Activated T-cell treated with anti-CD3 and anti-CD28 coated beads, Interleukin-2, amount 50 U/mL, for 24 hours (primary cell): ENCODE results near the gene SLC38A1.

Experiments
- DNase-seq: peaks from one replicate; pipeline ENCODE4 v3.0.0-alpha.2; 2020
- H3K27ac Mint-ChIP-seq: 2 replicates; pipeline ENCODE4 v1.8.0; 2020; ENCODE audit warnings: mild to moderate bottlenecking, mixed read lengths
- H3K27me3 Mint-ChIP-seq: 2 replicates; pipeline ENCODE4 v1.8.0; 2020; ENCODE audit warnings: mixed read lengths
- H3K36me3 Mint-ChIP-seq: 2 replicates; pipeline ENCODE4 v1.8.0; 2020; ENCODE audit warnings: low read depth, mixed read lengths
- H3K4me1 Mint-ChIP-seq: 2 replicates; pipeline ENCODE4 v1.8.0; 2020; ENCODE audit warnings: low read depth, mixed read lengths
- H3K4me3 Mint-ChIP-seq: 2 replicates; pipeline ENCODE4 v1.8.0; 2020; ENCODE audit warnings: mild to moderate bottlenecking, moderate library complexity, mixed read lengths
- H3K9me3 Mint-ChIP-seq: 2 replicates; pipeline ENCODE4 v1.8.0; 2020; ENCODE audit warnings: mixed read lengths

The SLC38A1 gene

GRCh38 chr12:46187023-46187422, 81.8 kb downstream of the SLC38A1 start:
- Mint-ChIP-seq H3K36me3 (peaks cover 98% of the 10 kb centered on the region), H3K27me3 (no peaks in the 10 kb centered on the region), H3K4me1 (peaks cover 47% of the 10 kb centered on the region), H3K27ac (peak overlapping the region; percentile 90), H3K4me3 (no peak overlapping the region), H3K9me3 (peaks cover 7% of the 10 kb centered on the region)
- no peak for DNase-seq

GRCh38 chr12:46186088-46186487, 82.8 kb downstream of the SLC38A1 start:
- Mint-ChIP-seq H3K4me1 (peaks cover 45% of the 10 kb centered on the region), H3K36me3 (peaks cover 96% of the 10 kb centered on the region), H3K9me3 (no peaks in the 10 kb centered on the region), H3K4me3 (no peak overlapping the region), H3K27ac (peak overlapping the region; percentile 85), H3K27me3 (no peaks in the 10 kb centered on the region)
- DNase-seq: no peak

GRCh38 chr12:46185686-46186085, 83.2 kb downstream of the SLC38A1 start:
- DNase-seq: no peak
- Mint-ChIP-seq H3K27me3 (no peaks in the 10 kb centered on the region), H3K9me3 (no peaks in the 10 kb centered on the region), H3K36me3 (peaks cover 92% of the 10 kb centered on the region), H3K27ac (peak overlapping the region; percentile 85), H3K4me3 (no peak overlapping the region), H3K4me1 (peaks cover 47% of the 10 kb centered on the region)

GRCh38 chr12:46184798-46185595, 83.8 kb downstream of the SLC38A1 start:
- peaks cover 85% of the 10 kb centered on the region for H3K36me3 Mint-ChIP-seq
- no peak overlapping the region for H3K4me3 Mint-ChIP-seq
- H3K27me3 Mint-ChIP-seq: no peaks in the 10 kb centered on the region
- H3K4me1 Mint-ChIP-seq: peaks cover 48% of the 10 kb centered on the region
- no peaks in the 10 kb centered on the region for H3K9me3 Mint-ChIP-seq
- DNase-seq: no peak
- peak overlapping the region; percentile 85 for H3K27ac Mint-ChIP-seq

- no peaks in the 10 kb centered on the region for H3K9me3 Mint-ChIP-seq
- H3K4me3 Mint-ChIP-seq: no peak overlapping the region
- peak overlapping the region; percentile 20 for H3K27ac Mint-ChIP-seq
- peaks cover 51% of the 10 kb centered on the region for H3K4me1 Mint-ChIP-seq
- H3K36me3 Mint-ChIP-seq: peaks cover 67% of the 10 kb centered on the region
- no peak for DNase-seq
- no peaks in the 10 kb centered on the region for H3K27me3 Mint-ChIP-seq
Measured at GRCh38 chr12:46183112-46183511, 85.7 kb downstream of the SLC38A1 start.

- Mint-ChIP-seq H3K4me3 (no peak overlapping the region), H3K4me1 (peaks cover 54% of the 10 kb centered on the region), H3K36me3 (peaks cover 52% of the 10 kb centered on the region), H3K27ac (peak overlapping the region; percentile 78), H3K27me3 (no peaks in the 10 kb centered on the region), H3K9me3 (no peaks in the 10 kb centered on the region)
- DNase-seq: no peak
Measured at GRCh38 chr12:46181465-46181864, 87.4 kb downstream of the SLC38A1 start.

- Mint-ChIP-seq H3K27me3 (no peaks in the 10 kb centered on the region), H3K9me3 (no peaks in the 10 kb centered on the region), H3K27ac (peak overlapping the region; percentile 0), H3K4me3 (no peak overlapping the region), H3K36me3 (peaks cover 36% of the 10 kb centered on the region), H3K4me1 (peaks cover 54% of the 10 kb centered on the region)
- DNase-seq: no peak
Measured at GRCh38 chr12:46179693-46180452, 89.0 kb downstream of the SLC38A1 start.

GRCh38 chr12:46177837-46178608, 90.8 kb downstream of the SLC38A1 start:
- Mint-ChIP-seq H3K4me3 (peak overlapping the region; percentile 2), H3K36me3 (peaks cover 17% of the 10 kb centered on the region), H3K4me1 (peaks cover 54% of the 10 kb centered on the region), H3K27me3 (no peaks in the 10 kb centered on the region), H3K27ac (peak overlapping the region; percentile 67), H3K9me3 (no peaks in the 10 kb centered on the region)
- DNase-seq: no peak

GRCh38 chr12:46177025-46177424, 91.8 kb downstream of the SLC38A1 start:
- no peak overlapping the region for H3K4me3 Mint-ChIP-seq
- H3K27ac Mint-ChIP-seq: no peak overlapping the region
- H3K4me1 Mint-ChIP-seq: peaks cover 49% of the 10 kb centered on the region
- H3K27me3 Mint-ChIP-seq: no peaks in the 10 kb centered on the region
- no peaks in the 10 kb centered on the region for H3K9me3 Mint-ChIP-seq
- H3K36me3 Mint-ChIP-seq: peaks cover 8% of the 10 kb centered on the region
- DNase-seq: no peak

GRCh38 chr12:46174919-46175318, 93.9 kb downstream of the SLC38A1 start:
- Mint-ChIP-seq H3K4me1 (peaks cover 32% of the 10 kb centered on the region), H3K27ac (no peak overlapping the region), H3K27me3 (no peaks in the 10 kb centered on the region)

GRCh38 chr12:46174061-46174662, 94.7 kb downstream of the SLC38A1 start:
- Mint-ChIP-seq H3K27me3 (no peaks in the 10 kb centered on the region), H3K4me1 (peaks cover 25% of the 10 kb centered on the region), H3K4me3 (no peak overlapping the region), H3K9me3 (no peaks in the 10 kb centered on the region), H3K27ac (peak overlapping the region; percentile 8), H3K36me3 (no peaks in the 10 kb centered on the region)
- no peak for DNase-seq

More at GRCh38 chr12:46174919-46175318, 93.9 kb downstream of the SLC38A1 start:
- H3K4me3 Mint-ChIP-seq: no peak overlapping the region
- no peaks in the 10 kb centered on the region for H3K36me3 Mint-ChIP-seq
- no peak for DNase-seq
- H3K9me3 Mint-ChIP-seq: no peaks in the 10 kb centered on the region

- H3K27me3 Mint-ChIP-seq: no peaks in the 10 kb centered on the region
- no peaks in the 10 kb centered on the region for H3K36me3 Mint-ChIP-seq
- no peak overlapping the region for H3K4me3 Mint-ChIP-seq
- H3K9me3 Mint-ChIP-seq: peaks cover 3% of the 10 kb centered on the region
- no peak overlapping the region for H3K27ac Mint-ChIP-seq
- DNase-seq: no peak
- H3K4me1 Mint-ChIP-seq: no peaks in the 10 kb centered on the region
Measured at GRCh38 chr12:46168426-46168825, 100.4 kb downstream of the SLC38A1 start.

- H3K36me3 Mint-ChIP-seq: no peaks in the 10 kb centered on the region
- H3K4me1 Mint-ChIP-seq: no peaks in the 10 kb centered on the region
- H3K27ac Mint-ChIP-seq: no peak overlapping the region
- peaks cover 6% of the 10 kb centered on the region for H3K9me3 Mint-ChIP-seq
- DNase-seq: no peak
- H3K27me3 Mint-ChIP-seq: no peaks in the 10 kb centered on the region
- H3K4me3 Mint-ChIP-seq: no peak overlapping the region
Measured at GRCh38 chr12:46167412-46167811, 101.4 kb downstream of the SLC38A1 start.

- Mint-ChIP-seq H3K36me3 (no peaks in the 10 kb centered on the region), H3K27ac (no peak overlapping the region), H3K4me1 (no peaks in the 10 kb centered on the region), H3K9me3 (peaks cover 6% of the 10 kb centered on the region), H3K27me3 (no peaks in the 10 kb centered on the region), H3K4me3 (no peak overlapping the region)
- no peak for DNase-seq
Measured at GRCh38 chr12:46165191-46165590, 103.7 kb downstream of the SLC38A1 start.
